Stimulated activated naive B cell treated with anti-CD40 and anti-IgM and Interleukin-4, amounts not matched to agents 10 μg/mL and 1 μg/mL and 100 μg/mL, for 72 hours (primary cell): ENCODE measurements around the gene VASN.

Experiments used
- ATAC-seq, 2 donors: fragments of 150-1000 bp; cut with Tn5 transposase; replicated peaks; 2 replicates each; pipeline ENCODE4 v1.10.0; 2021; ENCODE audit warnings: moderate library complexity in 1 of 2
- DNase-seq: peaks from one replicate; pipeline ENCODE4 v3.0.0; 2021
- H3K27ac Mint-ChIP-seq: one replicate; pipeline ENCODE4 v1.8.0; 2022; ENCODE audit warnings: mild to moderate bottlenecking, mixed read lengths
- H3K27me3 Mint-ChIP-seq, 2 donors: one replicate each; pipeline ENCODE4 v1.8.0; 2022; ENCODE audit warnings: mixed read lengths in 2 of 2
- H3K36me3 Mint-ChIP-seq, 2 donors: one replicate each; pipeline ENCODE4 v1.8.0; 2022; ENCODE audit warnings: mixed read lengths in 2 of 2, mild to moderate bottlenecking in 1 of 2
- H3K4me1 Mint-ChIP-seq, 2 donors: one replicate each; pipeline ENCODE4 v1.8.0; 2022; ENCODE audit warnings: mixed read lengths in 2 of 2, mild to moderate bottlenecking in 1 of 2
- H3K4me3 Mint-ChIP-seq, 2 donors: one replicate each; pipeline ENCODE4 v1.8.0; 2022; ENCODE audit warnings: mild to moderate bottlenecking in 2 of 2, mixed read lengths in 2 of 2, moderate library complexity in 1 of 2
- H3K9me3 Mint-ChIP-seq, 2 donors: one replicate each; pipeline ENCODE4 v1.8.0; 2022; ENCODE audit warnings: mixed read lengths in 2 of 2, mild to moderate bottlenecking in 1 of 2

The VASN gene

DNA sequence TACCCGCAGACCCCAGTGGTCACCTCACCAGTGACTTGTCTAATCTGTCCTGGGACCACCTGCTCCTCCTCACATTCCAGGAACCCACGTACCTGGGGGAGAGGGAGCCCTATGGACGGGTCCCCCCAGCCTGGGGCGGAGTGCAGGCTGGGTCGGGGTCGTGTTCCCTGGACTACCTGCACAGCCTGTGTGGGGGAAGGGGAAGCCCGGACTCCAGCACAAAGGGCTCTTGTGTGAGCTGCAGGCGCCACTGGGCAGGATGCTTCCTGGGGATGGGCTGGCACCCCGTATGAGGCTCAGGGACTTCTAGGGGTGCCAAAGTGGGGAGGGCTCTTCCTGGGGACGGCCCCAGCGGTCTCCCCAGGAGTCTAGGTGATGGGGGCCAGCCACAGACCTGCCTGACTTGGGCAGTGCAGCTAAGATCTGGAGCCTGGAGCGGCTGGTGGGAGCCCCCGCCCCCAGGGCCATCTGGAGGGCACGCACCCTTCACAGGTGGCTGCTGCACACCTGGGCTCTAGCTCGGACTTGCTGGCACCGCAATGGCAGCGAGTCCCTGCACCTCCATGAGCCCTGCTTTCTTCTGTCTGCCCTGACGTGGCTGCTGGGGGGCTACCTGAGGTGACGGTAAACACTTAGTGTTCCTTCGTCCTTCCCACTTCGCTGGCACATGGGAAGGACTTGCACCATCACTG lies 7.5 kb downstream of the VASN start:
- H3K9me3 Mint-ChIP-seq: no peaks in the 10 kb centered on the region
- H3K4me3 Mint-ChIP-seq: no peak overlapping the region
- no peaks in the 10 kb centered on the region for H3K27me3 Mint-ChIP-seq
- peak overlapping the region; percentile 31 for H3K27ac Mint-ChIP-seq
- DNase-seq: no peak
- H3K4me1 Mint-ChIP-seq: peaks cover 0 to 1% of the 10 kb centered on the region in 2 donors
- ATAC-seq: no peak
- H3K36me3 Mint-ChIP-seq: peaks cover 29 to 31% of the 10 kb centered on the region in 2 donors

GRCh38 chr16:4380119-4381063 lies 8.7 kb downstream of the VASN start:
- H3K36me3 Mint-ChIP-seq: peaks cover 30 to 34% of the 10 kb centered on the region in 2 donors
- H3K4me3 Mint-ChIP-seq: no peak overlapping the region
- no peak overlapping the region for H3K27ac Mint-ChIP-seq
- no peak for ATAC-seq
- no peaks in the 10 kb centered on the region for H3K4me1 Mint-ChIP-seq
- H3K27me3 Mint-ChIP-seq: no peaks in the 10 kb centered on the region
- no peaks in the 10 kb centered on the region for H3K9me3 Mint-ChIP-seq
- DNase-seq: no peak

- Mint-ChIP-seq H3K9me3 (no peaks in the 10 kb centered on the region), H3K4me3 (no peak overlapping the region), H3K27ac (no peak overlapping the region), H3K36me3 (peaks cover 34 to 36% of the 10 kb centered on the region in 2 donors), H3K27me3 (no peaks in the 10 kb centered on the region), H3K4me1 (no peaks in the 10 kb centered on the region)
- ATAC-seq: no peak
- DNase-seq: no peak
These were observed 9.7 kb downstream of the VASN start for GRCh38 chr16:4381072-4381934.

- Mint-ChIP-seq H3K4me3 (no peak overlapping the region), H3K9me3 (no peaks in the 10 kb centered on the region), H3K36me3 (peaks cover 35 to 43% of the 10 kb centered on the region in 2 donors), H3K27me3 (no peaks in the 10 kb centered on the region), H3K27ac (peak overlapping the region; percentile 65), H3K4me1 (no peaks in the 10 kb centered on the region)
- no peak for DNase-seq
- ATAC-seq: no peak
These were observed 10.5 kb downstream of the VASN start for GRCh38 chr16:4381935-4382794.

DNA sequence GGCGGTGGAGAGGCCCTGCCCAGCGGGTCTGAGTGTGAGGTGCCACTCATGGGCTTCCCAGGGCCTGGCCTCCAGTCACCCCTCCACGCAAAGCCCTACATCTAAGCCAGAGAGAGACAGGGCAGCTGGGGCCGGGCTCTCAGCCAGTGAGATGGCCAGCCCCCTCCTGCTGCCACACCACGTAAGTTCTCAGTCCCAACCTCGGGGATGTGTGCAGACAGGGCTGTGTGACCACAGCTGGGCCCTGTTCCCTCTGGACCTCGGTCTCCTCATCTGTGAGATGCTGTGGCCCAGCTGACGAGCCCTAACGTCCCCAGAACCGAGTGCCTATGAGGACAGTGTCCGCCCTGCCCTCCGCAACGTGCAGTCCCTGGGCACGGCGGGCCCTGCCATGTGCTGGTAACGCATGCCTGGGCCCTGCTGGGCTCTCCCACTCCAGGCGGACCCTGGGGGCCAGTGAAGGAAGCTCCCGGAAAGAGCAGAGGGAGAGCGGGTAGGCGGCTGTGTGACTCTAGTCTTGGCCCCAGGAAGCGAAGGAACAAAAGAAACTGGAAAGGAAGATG lies 11.2 kb downstream of the VASN start:
- no peak for ATAC-seq
- no peaks in the 10 kb centered on the region for H3K27me3 Mint-ChIP-seq
- peak overlapping the region; percentile 31 for H3K27ac Mint-ChIP-seq
- H3K4me3 Mint-ChIP-seq: no peak overlapping the region
- no peak for DNase-seq
- H3K4me1 Mint-ChIP-seq: no peaks in the 10 kb centered on the region
- H3K36me3 Mint-ChIP-seq: peaks cover 36 to 43% of the 10 kb centered on the region in 2 donors
- H3K9me3 Mint-ChIP-seq: no peaks in the 10 kb centered on the region

DNA sequence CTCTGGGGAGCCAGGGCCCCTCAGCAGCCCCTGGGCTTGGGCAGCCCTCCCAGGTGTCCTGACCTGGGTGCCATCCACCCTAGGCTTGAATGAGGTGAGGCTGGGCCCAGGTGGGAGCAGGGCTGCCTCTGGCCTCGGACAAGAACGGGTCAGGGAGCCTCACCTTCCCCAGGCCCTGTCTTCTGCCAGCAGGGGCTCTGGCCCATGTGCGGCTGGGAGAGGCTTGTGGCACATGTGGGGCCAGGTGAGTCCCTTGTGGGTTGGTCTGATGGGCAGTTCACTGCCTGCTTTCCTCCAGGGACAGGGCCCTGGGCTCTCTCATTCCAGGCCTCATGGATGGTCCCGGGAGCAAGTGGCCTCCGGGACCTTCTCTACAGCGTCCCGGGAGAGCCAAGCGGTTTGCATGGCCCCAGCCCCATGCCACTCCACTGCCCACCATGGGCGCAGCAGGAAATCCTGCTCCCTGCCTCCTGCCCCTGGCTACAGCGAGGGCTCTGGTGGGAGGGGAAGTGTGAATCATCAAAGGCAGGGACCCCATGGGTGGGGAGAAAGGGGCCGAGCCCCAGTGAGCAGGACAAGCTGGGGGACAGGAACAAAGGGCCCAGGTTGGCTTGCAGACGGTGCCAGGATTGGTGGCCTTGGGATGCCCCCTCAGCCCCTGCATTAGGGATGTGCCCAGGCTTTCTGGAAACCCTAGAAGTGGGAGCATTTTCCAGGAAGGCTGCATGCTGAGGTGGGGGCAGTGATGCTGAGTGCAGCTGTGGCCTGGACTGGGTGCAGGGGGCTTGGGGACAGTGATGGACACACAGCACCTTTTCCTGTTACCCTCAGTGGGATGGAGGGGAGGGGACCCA lies 12.2 kb downstream of the VASN start:
- DNase-seq (no peak), ATAC-seq (no peak)
- no peaks in the 10 kb centered on the region for H3K4me1 Mint-ChIP-seq
- H3K36me3 Mint-ChIP-seq: peaks cover 30 to 40% of the 10 kb centered on the region in 2 donors
- no peak overlapping the region for H3K4me3 Mint-ChIP-seq
- no peak overlapping the region for H3K27ac Mint-ChIP-seq
- H3K9me3 Mint-ChIP-seq: no peaks in the 10 kb centered on the region
- H3K27me3 Mint-ChIP-seq: no peaks in the 10 kb centered on the region

- Mint-ChIP-seq H3K4me1 (no peaks in the 10 kb centered on the region), H3K27ac (no peak overlapping the region), H3K27me3 (no peaks in the 10 kb centered on the region), H3K36me3 (peaks cover 32 to 40% of the 10 kb centered on the region in 2 donors), H3K4me3 (no peak overlapping the region), H3K9me3 (no peaks in the 10 kb centered on the region)
- ATAC-seq (no peak), DNase-seq (no peak)
These were observed 12.9 kb downstream of the VASN start for GRCh38 chr16:4384509-4384942.

- Mint-ChIP-seq H3K9me3 (no peaks in the 10 kb centered on the region), H3K4me3 (no peak overlapping the region), H3K27me3 (no peaks in the 10 kb centered on the region), H3K4me1 (no peaks in the 10 kb centered on the region), H3K27ac (no peak overlapping the region), H3K36me3 (peaks cover 38 to 44% of the 10 kb centered on the region in 2 donors)
- no peak for DNase-seq
- no peak for ATAC-seq
These were observed 13.6 kb downstream of the VASN start for GRCh38 chr16:4385066-4385788.

- Mint-ChIP-seq H3K27ac (no peak overlapping the region), H3K4me1 (no peaks in the 10 kb centered on the region), H3K4me3 (no peak overlapping the region), H3K9me3 (no peaks in the 10 kb centered on the region), H3K36me3 (peaks cover 35 to 43% of the 10 kb centered on the region in 2 donors), H3K27me3 (no peaks in the 10 kb centered on the region)
- DNase-seq (no peak), ATAC-seq (no peak)
These were observed 14.3 kb downstream of the VASN start for GRCh38 chr16:4385789-4386450.

GRCh38 chr16:4386451-4386805 lies 14.8 kb downstream of the VASN start:
- Mint-ChIP-seq H3K27ac (no peak overlapping the region), H3K27me3 (no peaks in the 10 kb centered on the region), H3K4me1 (no peaks in the 10 kb centered on the region), H3K4me3 (no peak overlapping the region), H3K9me3 (no peaks in the 10 kb centered on the region), H3K36me3 (peaks cover 37 to 45% of the 10 kb centered on the region in 2 donors)
- ATAC-seq (no peak), DNase-seq (no peak)

DNA sequence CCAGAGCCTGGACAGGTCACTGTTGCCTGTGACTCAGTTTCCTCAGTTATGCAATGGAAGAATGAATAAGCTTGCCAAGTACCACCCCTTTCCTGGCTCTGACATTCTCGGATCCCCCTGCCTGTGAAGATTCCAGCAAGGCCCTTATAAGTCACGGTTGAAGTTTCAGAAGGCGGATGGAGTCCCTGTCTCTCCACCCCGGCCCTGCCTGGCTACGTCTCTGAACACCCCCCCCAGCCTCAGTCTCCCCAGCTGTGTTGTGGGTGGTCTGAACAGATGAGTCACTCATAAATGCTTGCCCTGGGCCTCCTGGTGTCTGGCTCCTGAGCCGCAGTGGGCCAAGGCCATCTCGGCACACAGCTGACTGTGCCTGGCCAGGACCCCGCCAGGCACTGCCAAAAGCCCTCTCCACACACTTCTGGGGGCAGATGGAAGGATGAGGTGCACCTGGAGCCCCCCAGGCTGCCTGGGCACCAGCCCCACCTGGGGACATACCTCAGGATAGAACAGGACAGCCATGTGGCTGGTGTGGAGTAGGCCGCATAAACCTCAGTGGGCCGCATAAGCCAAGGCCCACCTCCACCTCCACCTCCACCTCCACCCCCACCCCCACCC lies 15.4 kb downstream of the VASN start:
- H3K36me3 Mint-ChIP-seq: peaks cover 34 to 43% of the 10 kb centered on the region in 2 donors
- no peaks in the 10 kb centered on the region for H3K27me3 Mint-ChIP-seq
- no peaks in the 10 kb centered on the region for H3K9me3 Mint-ChIP-seq
- no peaks in the 10 kb centered on the region for H3K4me1 Mint-ChIP-seq
- no peak for ATAC-seq
- DNase-seq: no peak
- H3K4me3 Mint-ChIP-seq: no peak overlapping the region
- H3K27ac Mint-ChIP-seq: no peak overlapping the region
